Nucleus accumbens (tissue), 56 donors: ENCODE data around the gene MRPL9.
"Not testable (repeated sequence)": the region's sequence is repeated elsewhere in the genome, so short reads cannot be mapped to it uniquely, and the experiment has no call there.

Experiments used
- DNase-seq, 56 donors: peaks; one replicate each; lab custom pipeline; 2025; lab: John Stamatoyannopoulos, UW

MRPL9 gene

GRCh38 chr1:151787689-151788088, 24.4 kb upstream of the MRPL9 start:
- no peak for DNase-seq

DNA sequence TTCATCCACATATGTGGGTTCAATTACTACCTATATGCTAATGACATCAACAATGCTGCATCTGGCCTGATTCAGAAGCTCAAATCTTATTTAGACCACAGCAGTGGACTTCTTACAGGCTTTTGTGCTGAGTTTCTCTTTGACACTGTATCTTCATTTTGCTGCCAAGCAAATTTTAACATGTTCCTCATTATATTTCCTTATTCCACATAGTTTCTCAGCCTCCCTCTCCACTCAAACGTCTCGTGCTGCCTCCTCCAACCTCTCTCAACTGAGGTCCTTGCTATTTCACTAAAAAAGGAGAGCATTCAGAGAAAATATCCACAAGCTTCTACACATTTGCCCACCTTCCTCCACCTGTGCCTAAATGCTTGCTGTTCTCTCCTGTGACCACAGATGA, 20.5 kb upstream of the MRPL9 start:
- DNase-seq, result no peak

DNA sequence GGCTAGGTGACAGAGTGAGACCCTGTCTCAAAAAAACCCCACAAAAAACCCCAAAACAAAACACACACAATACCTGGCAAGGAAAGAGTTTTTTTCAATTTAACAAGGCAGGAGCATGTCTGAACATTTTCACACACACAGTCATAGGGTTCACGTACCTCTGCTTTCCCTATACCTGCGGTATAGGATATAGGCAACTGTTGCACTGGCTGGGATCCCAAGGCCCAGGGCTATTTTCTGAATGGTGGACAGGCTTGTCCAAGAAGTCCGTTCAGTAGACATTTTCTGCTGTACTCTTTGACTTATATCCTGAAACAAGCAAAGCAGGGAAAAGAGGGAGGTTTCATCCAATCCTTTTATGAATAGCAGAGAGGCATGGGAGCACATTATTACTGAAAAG, 19.4 kb upstream of the MRPL9 start:
- DNase-seq, result no peak

DNA sequence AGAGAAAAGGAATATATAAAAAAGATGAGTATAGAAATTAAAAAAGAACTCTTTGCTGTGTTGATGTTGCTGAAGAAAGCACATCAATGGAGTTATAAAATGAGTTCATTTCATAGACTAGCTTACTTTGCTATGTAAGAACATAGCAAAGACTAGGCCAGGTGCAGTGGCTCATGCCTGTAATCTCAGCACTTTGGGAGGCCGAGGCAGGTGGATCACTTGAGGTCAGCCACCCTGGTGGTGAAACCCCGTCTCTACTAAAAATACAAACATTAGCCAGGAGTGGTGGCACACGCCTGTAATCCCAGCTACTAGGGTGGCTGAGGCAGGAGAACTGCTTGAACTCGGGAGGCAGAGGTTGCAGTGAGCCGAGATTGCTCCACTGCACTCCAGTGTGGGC, 18.7 kb upstream of the MRPL9 start:
- DNase-seq, result not testable (repeated sequence)

DNA sequence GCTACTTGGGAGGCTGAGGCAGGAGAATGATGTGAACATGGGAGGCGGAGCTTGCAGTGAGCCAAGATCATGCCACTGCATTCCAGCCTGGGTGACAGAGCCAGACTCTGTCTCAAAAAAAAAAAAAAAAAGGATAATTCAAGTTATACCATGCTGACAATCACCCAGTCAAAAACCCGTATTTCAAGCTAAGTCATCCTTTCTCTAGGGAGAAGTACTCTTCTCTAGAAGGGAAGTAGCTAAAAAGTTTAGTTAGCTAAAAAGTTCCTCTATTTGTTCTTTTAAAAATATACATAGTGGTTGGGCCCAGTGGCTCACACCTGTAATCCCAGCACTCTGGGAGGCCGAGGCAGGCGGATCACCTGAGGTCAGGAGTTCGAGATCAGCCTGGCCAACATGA, 17.4 kb upstream of the MRPL9 start:
- not testable (repeated sequence) for DNase-seq

DNA sequence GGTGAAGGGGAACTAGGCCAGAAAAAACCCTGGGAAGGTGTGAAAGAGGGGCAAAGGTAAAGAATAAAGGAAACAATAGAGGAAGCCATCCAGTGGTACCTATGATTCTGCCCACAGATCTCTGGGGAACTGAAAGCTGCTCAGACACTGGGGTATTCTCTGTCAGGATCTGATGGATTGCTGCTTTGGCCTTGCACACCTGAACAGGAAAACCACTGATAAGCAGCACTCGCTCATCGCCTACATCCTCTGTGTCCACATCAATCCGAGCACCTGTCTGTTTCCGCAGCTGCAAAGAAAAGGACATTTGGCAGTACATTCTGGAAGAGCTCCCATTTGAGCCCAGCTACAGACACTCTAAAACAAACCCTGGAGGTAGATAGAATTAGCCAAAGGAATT, 16.6 kb upstream of the MRPL9 start:
- no peak for DNase-seq

DNA sequence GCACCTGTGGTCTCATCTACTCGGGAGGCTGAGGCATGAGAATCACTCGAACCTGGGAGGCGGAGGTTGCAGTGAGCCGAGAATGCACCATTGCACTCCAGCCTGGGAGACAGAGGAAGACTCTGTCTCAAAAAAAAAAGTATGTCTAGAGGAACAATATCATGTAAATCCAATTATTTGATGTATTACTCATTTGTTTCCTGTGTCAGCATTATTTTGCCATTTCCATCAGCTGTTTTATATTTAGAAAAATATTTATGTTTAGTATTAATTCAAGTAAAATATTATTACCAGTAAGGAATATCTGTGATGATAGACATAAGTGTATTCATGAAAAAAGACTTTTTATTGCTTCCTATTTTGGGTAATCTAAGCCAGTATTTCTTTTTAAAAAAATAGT, 14.0 kb upstream of the MRPL9 start:
- no peak for DNase-seq

DNA sequence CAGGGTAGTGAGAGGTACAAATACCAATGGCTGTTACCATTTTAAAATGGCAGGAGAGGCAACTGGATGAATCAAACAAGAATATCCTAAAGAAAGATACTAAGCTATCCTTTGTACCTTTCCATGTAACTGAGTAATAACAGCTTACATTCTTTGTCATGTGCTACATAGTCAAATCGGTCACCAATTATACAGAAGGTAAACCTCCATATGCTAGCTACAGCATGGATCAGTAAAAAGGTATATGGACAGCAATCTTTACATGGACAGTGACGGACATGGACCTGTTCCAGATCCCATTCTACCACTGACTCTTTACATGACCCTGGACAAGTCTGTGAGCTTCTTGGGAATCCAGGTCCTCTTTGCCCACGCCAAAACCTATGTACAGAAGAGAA, 13.4 kb upstream of the MRPL9 start:
- DNase-seq, result no peak

- no peak for DNase-seq
Observed at GRCh38 chr1:151775894-151776664, 12.8 kb upstream of the MRPL9 start.

DNA sequence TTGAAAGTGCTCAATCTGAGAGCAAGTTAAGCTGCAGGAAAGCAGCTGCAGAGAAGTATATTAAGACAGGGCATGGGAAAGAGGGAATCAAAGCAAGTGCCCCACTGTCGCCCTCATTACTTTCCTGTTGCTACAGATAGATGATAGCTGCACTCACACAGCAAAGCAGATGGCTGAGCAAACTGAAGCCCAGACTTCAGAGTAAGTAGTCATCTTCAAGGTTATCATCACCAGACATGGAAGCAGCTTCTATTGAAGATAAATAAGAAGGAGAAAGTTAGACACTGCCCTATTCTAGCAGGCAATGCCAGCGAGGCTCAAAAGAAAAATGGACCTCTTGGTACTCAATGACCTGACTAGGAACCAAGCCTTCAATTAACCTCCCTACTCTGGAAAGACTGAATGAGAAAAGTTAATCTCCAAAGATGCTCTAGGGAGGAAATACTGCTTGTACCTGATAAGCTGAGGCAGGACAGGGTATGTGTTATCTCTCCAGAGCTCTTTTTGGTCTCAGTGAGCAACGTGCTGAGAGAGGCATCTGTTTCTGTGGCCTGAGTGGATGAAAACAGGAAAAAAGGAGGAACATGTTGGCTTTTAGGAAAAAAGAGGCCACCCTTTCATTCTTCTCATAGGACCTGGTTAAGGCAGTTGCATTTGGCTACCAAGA, 11.1 kb upstream of the MRPL9 start:
- no peak for DNase-seq

DNA sequence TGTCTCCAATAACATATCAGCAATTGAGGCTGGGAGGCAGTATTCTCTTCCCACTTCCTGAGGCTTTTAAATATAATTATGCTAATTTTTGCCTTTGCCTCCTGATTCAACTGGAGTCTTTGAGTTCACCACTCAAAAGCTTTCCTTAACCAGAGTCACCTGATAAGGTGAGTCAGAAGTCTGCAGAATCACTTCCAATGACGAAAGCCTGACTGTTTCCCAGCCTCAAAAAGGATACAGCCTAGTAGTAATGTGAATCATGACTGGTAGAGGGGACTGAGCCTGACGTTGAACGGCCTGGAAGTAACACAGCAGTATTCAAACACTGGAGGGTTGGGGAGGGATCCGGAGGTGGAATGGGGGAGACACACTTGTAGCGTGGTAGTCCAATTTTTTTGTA, 10.4 kb upstream of the MRPL9 start:
- peak in 26 of 56 donors; percentile 1 to 81 (median 30) for DNase-seq

GRCh38 chr1:151769270-151769669, 6.0 kb upstream of the MRPL9 start:
- DNase-seq, result not testable (repeated sequence)

GRCh38 chr1:151768351-151769066, 5.2 kb upstream of the MRPL9 start:
- DNase-seq, result not testable (repeated sequence)

GRCh38 chr1:151763990-151764389, 694 bp upstream of the MRPL9 start:
- DNase-seq, result no peak

DNA sequence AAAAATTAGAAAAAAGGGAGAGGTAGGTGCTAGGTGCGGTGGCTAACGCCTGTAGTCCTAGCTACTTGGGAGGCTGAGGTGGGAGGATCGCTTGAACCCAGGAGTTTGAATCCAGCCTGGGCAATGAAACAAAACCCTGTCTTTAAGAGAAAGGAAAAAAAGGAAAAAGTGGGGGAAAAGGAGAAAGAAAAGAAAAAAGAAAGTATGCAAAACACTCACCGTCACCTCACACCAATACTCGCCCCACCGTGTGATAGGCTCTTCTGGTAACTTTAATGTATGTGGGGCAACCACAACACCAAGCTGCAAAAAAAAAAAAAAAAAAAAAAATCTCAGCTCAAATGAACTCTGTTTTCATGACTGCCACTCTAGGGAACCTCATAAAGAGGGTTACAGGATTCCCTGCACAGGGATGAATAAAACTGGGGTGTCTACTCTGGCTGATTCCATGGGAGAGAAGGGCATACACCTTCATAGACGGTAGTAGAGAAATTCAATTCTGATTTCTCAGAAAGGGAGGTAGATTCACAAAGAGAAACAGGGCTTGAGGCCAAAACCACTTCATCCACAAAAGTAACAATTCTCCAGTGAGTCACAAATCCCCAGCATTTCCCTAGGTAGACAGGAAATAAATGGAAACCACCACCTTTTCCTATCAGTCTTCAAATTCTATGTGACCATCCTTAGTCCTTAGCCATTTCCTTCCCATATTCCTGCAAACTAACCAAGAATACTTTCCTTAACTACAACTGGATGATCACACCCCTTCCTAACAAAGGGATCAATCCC, 2.5 kb downstream of the MRPL9 start:
- DNase-seq, result no peak

GRCh38 chr1:151759241-151759640, 4.1 kb downstream of the MRPL9 start:
- DNase-seq, result no peak

GRCh38 chr1:151756291-151756690, 7.0 kb downstream of the MRPL9 start:
- no peak for DNase-seq

DNA sequence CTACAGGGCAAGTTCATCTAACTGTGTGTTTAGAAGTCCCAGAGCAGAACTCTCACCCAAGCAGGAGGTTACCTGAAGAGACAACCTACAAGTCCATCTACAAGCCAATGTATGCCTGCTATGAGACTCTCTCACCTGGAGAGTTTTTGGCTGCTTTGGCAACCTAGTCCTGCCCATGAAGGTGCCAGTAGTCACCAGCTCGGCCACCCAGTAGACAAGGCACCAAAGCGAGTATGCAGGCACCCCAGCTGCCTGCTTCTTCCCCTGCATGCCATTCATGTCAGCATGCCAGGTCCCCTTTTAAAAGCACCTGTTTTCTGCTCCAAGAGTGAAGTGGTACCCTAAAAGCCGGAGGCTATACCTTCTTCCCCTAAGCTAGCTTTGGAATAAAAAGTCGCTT, 21.8 kb downstream of the MRPL9 start:
- no peak for DNase-seq

- no peak for DNase-seq
Observed at GRCh38 chr1:151739590-151740355, 23.5 kb downstream of the MRPL9 start.

- no peak for DNase-seq
Observed at GRCh38 chr1:151737479-151737878, 25.8 kb downstream of the MRPL9 start.
